ENCODE measurements around the gene KRT80. TPM values are rescaled to one million over a fixed set of nuclear protein-coding genes. Genes with fewer than 3 reads are reported as not detected.

KRT80 gene
- total RNA-seq, 3 donors from 2014 or later (not counting 1 experiment from before 2014, with no cell fraction given), result not detected

DNA sequence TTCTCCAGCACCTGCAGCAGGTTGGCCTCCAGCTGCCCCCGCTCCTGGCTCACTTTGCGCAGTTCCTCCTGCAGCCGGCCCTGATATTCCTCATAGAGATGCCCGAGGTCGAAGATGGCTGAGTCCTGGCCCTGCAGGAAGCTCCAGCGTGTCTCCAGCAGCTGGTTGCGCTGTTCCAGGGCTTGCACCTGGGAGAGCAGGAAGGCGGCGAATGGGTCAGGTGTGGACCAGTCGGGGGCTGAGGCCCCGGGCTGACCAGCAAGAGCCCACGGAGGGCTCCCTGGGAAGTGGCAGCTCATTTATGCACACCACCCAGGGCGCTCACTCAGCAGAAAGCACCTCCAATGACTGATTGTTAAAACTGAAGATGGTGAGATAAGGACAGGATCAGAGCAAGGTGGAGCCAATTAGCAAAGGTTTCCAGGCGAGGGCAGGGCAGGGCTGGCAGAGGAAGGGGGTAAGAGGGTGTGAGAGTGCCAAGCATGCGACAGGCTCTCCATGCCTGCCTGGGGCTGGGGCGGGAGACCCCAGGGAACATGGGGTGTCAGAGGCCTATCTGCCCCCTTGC, 6.3 kb downstream of the KRT80 start:
- no peaks in the 10 kb centered on the region for H3K36me3 Mint-ChIP-seq
- DNase-seq (no peak), ATAC-seq (no peak)
- H3K4me3 Mint-ChIP-seq, result no peak overlapping the region
- H3K27me3 ChIP-seq (ENCODE audit: control insufficient read depth, insufficient read depth, low read length), result no peaks in the 10 kb centered on the region
- TF ChIP-seq CTCF (IDR thresholded peaks at IDR 0.05), result no peak
- H3K27ac Mint-ChIP-seq, result no peak overlapping the region
- H3K4me1 ChIP-seq (ENCODE audit: control insufficient read depth, insufficient read depth, low read length), result peaks cover 23% of the 10 kb centered on the region
- no peak overlapping the region for H3K27ac ChIP-seq (ENCODE audit: low read length)
- peaks cover 0 to 4% of the 10 kb centered on the region in 2 donors for H3K4me1 Mint-ChIP-seq
- no peak overlapping the region for H3K4me3 ChIP-seq (ENCODE audit: low read length)
- H3K9me3 ChIP-seq (ENCODE audit: control insufficient read depth, insufficient read depth, low read length), result no peaks in the 10 kb centered on the region
- H3K36me3 ChIP-seq (ENCODE audit: control insufficient read depth, insufficient read depth, low read length), result no peaks in the 10 kb centered on the region
- 88% methylated on average over 16 of the region's 16 CpGs for WGBS (ENCODE audit: insufficient coverage)
- no peaks in the 10 kb centered on the region for H3K9me3 Mint-ChIP-seq
- H3K27me3 Mint-ChIP-seq (ENCODE audit: low read depth in 2 of 2), result peaks cover 0 to 2% of the 10 kb centered on the region in 2 donors
- intact Hi-C loops (cut with micrococcal nuclease), result no loop called here

DNA sequence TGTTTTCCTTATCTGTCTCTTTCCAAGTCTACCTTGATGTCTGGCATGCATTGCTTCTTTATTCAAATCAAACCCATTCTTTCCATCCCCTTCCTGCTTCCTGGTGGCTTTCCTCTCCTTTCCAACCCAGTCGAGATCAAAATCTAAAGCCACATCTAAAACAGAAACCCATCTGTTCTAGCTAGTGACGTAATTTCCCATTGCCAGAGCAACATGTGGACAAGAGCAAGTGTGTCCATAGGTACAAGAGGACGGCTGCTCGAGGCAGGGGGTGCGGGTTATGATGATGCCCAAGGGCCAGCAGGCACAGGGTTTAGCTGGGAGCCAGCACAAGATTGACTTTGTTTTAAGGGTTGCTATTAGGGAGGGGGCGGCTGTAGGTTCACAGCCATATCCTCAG, 7.0 kb downstream of the KRT80 start:
- H3K9me3 ChIP-seq (ENCODE audit: control insufficient read depth, insufficient read depth, low read length), result no peaks in the 10 kb centered on the region
- WGBS (ENCODE audit: insufficient coverage), result 65% methylated on average over 6 of the region's 6 CpGs
- H3K4me3 ChIP-seq (ENCODE audit: low read length), result no peak overlapping the region
- H3K36me3 ChIP-seq (ENCODE audit: control insufficient read depth, insufficient read depth, low read length), result no peaks in the 10 kb centered on the region
- peaks cover 0 to 4% of the 10 kb centered on the region in 2 donors for H3K27me3 Mint-ChIP-seq (ENCODE audit: low read depth in 2 of 2)
- ATAC-seq (no peak), DNase-seq (no peak)
- intact Hi-C loops (cut with micrococcal nuclease), result no loop called here
- H3K9me3 Mint-ChIP-seq, result no peaks in the 10 kb centered on the region
- no peak for TF ChIP-seq CTCF (IDR thresholded peaks at IDR 0.05)
- no peaks in the 10 kb centered on the region for H3K36me3 Mint-ChIP-seq
- H3K27me3 ChIP-seq (ENCODE audit: control insufficient read depth, insufficient read depth, low read length), result no peaks in the 10 kb centered on the region
- no peak overlapping the region for H3K4me3 Mint-ChIP-seq
- H3K27ac Mint-ChIP-seq, result no peak overlapping the region
- H3K4me1 Mint-ChIP-seq, result peaks cover 0 to 4% of the 10 kb centered on the region in 2 donors
- H3K4me1 ChIP-seq (ENCODE audit: control insufficient read depth, insufficient read depth, low read length), result peaks cover 23% of the 10 kb centered on the region
- H3K27ac ChIP-seq (ENCODE audit: low read length), result no peak overlapping the region

DNA sequence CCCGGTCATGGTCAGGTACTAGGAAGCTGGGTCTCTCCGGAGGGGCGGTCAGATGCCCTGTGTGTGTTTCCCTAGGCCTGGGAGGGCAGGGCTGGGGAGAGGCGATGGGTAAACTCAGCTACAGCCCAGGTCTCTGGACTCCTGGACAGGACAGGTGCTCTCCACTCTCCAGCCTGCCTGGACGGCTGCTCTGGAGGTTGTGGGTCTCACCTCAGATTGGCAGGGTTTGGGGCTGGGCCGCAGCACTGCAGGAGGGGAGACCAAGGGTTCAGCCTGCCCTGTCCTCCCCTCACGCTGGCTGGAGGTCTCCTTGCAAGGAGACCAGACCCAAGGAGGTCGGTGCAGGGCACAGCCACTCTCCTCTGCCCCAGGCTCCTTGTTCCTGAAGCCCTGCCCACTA, 7.8 kb downstream of the KRT80 start:
- intact Hi-C loops (cut with micrococcal nuclease), result no loop called here
- TF ChIP-seq CTCF (IDR thresholded peaks at IDR 0.05), result no peak
- 85% methylated on average over 8 of the region's 8 CpGs for WGBS (ENCODE audit: insufficient coverage)
- H3K27ac ChIP-seq (ENCODE audit: low read length), result no peak overlapping the region
- Mint-ChIP-seq H3K4me3 (no peak overlapping the region), H3K36me3 (no peaks in the 10 kb centered on the region), H3K27me3 (ENCODE audit: low read depth in 2 of 2) (peaks cover 0 to 6% of the 10 kb centered on the region in 2 donors), H3K9me3 (no peaks in the 10 kb centered on the region), H3K4me1 (no peaks in the 10 kb centered on the region), H3K27ac (no peak overlapping the region)
- H3K9me3 ChIP-seq (ENCODE audit: control insufficient read depth, insufficient read depth, low read length), result no peaks in the 10 kb centered on the region
- no peak for ATAC-seq
- no peaks in the 10 kb centered on the region for H3K27me3 ChIP-seq (ENCODE audit: control insufficient read depth, insufficient read depth, low read length)
- no peak for DNase-seq
- H3K4me1 ChIP-seq (ENCODE audit: control insufficient read depth, insufficient read depth, low read length), result peaks cover 17% of the 10 kb centered on the region
- no peaks in the 10 kb centered on the region for H3K36me3 ChIP-seq (ENCODE audit: control insufficient read depth, insufficient read depth, low read length)
- no peak overlapping the region for H3K4me3 ChIP-seq (ENCODE audit: low read length)

DNA sequence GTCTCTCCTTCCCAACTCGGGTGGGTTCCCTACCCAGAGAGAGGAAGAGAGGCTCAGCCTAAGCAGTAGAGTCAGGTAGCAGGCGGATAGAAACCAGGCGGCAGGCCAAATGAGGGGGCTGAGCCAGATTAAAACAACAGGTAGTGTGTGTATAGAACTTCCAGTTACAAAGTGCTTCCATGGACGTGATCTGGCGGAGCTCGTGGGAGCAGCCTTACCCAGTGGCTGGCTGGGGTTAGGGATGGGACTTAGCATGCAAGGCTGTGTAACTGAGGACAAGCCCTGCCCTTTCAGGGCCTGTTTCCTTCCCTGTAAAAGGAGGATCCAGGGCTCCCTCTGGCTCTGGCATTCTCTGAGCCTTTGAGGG, 8.3 kb downstream of the KRT80 start:
- H3K27ac Mint-ChIP-seq, result no peak overlapping the region
- H3K36me3 Mint-ChIP-seq, result no peaks in the 10 kb centered on the region
- H3K4me3 ChIP-seq (ENCODE audit: low read length), result no peak overlapping the region
- H3K27ac ChIP-seq (ENCODE audit: low read length), result no peak overlapping the region
- no peak for TF ChIP-seq CTCF (IDR thresholded peaks at IDR 0.05)
- 73% methylated on average over 6 of the region's 6 CpGs for WGBS (ENCODE audit: insufficient coverage)
- intact Hi-C loops (cut with micrococcal nuclease), result no loop called here
- peaks cover 12% of the 10 kb centered on the region for H3K4me1 ChIP-seq (ENCODE audit: control insufficient read depth, insufficient read depth, low read length)
- H3K9me3 Mint-ChIP-seq, result no peaks in the 10 kb centered on the region
- DNase-seq (no peak), ATAC-seq (no peak)
- no peaks in the 10 kb centered on the region for H3K27me3 ChIP-seq (ENCODE audit: control insufficient read depth, insufficient read depth, low read length)
- H3K4me3 Mint-ChIP-seq, result no peak overlapping the region
- no peaks in the 10 kb centered on the region for H3K9me3 ChIP-seq (ENCODE audit: control insufficient read depth, insufficient read depth, low read length)
- H3K4me1 Mint-ChIP-seq, result no peaks in the 10 kb centered on the region
- H3K36me3 ChIP-seq (ENCODE audit: control insufficient read depth, insufficient read depth, low read length), result no peaks in the 10 kb centered on the region
- H3K27me3 Mint-ChIP-seq (ENCODE audit: low read depth in 2 of 2), result peaks cover 0 to 6% of the 10 kb centered on the region in 2 donors

Data from natural killer cell (primary cell).